ENCODE data around the gene TKT. TPM values are rescaled to one million over a fixed set of nuclear protein-coding genes. Genes with fewer than 3 reads are reported as not detected.

The TKT gene
- total and polyA plus RNA-seq, 2 of the 8 experiments (the other 6 are each of a cell fraction or from before 2014, with no cell fraction given): 418 to 986 TPM

Small RNAs within 50 kb of the gene (small RNA-seq; reads per million reads assigned to genes)
- gene RF00019 (ENCODE audit: insufficient read depth): not detected

Other genes starting within 250 kb of the TKT start
- 16.8 and 18.7 TPM in 2 replicates for gene SFMBT1, start 209.9 kb downstream of the TKT start, total RNA-seq (2021; fragmentation: NEBNext Ultra II Directional; extraction: Animal tissue kit (Norgen Biotek cat#: 25700))
- gene SFMBT1, start 209.9 kb downstream of the TKT start, polyA plus RNA-seq (2011; rRNA removed): 5.5 and 8.1 TPM in 2 replicates
- gene RFT1, start 125.6 kb downstream of the TKT start, total RNA-seq (2021; fragmentation: NEBNext Ultra II Directional; extraction: Animal tissue kit (Norgen Biotek cat#: 25700)): 24.4 and 27.7 TPM in 2 replicates
- 35.1 and 42.4 TPM in 2 replicates for gene RFT1, start 125.6 kb downstream of the TKT start, polyA plus RNA-seq (2011; rRNA removed)
- gene PRKCD, start 94.8 kb downstream of the TKT start, total RNA-seq (2021; fragmentation: NEBNext Ultra II Directional; extraction: Animal tissue kit (Norgen Biotek cat#: 25700)): 22.2 and 22.6 TPM in 2 replicates
- 23.9 and 27.0 TPM in 2 replicates for gene PRKCD, start 94.8 kb downstream of the TKT start, polyA plus RNA-seq (2011; rRNA removed)
- 15.1 and 15.9 TPM in 2 replicates for gene DCP1A, start 91.5 kb upstream of the TKT start, total RNA-seq (2021; fragmentation: NEBNext Ultra II Directional; extraction: Animal tissue kit (Norgen Biotek cat#: 25700))
- 12.9 and 13.2 TPM in 2 replicates for gene DCP1A, start 91.5 kb upstream of the TKT start, polyA plus RNA-seq (2011; rRNA removed)
- 1.9 and 2.9 TPM in 2 replicates for gene CACNA1D, start 238.6 kb upstream of the TKT start, total RNA-seq (2021; fragmentation: NEBNext Ultra II Directional; extraction: Animal tissue kit (Norgen Biotek cat#: 25700))
- gene CACNA1D, start 238.6 kb upstream of the TKT start, polyA plus RNA-seq (2011; rRNA removed): 2.0 and 2.5 TPM in 2 replicates

Data from H1 (cell line).